ENCODE measurements around the gene PLA2G2E.

The PLA2G2E gene

DNA sequence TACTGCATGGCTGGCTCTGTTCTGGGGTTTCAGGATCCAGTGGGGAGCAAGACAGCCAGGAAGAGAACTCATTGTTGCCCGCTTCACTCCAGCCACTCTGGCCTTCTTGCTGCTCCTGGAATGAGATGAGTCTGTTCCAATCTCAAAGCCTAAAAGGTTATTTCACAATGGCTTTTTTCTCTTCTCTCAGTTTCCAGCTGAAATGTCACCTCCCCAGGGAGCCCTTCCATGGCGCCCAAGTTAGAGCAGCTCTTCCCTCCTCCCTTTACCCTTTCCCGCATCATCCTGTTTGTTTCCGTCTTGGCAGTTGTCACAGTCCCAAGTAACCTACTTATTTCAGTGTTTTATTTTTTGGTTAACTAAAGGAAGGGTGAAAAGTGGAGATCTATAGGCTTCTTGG is 40.2 kb upstream of the PLA2G2E start:
- H3K4me1 ChIP-seq, result no peaks in the 10 kb centered on the region
- no peak for DNase-seq
- no peak overlapping the region for H3K4me3 ChIP-seq (ENCODE audit: low read depth, low read length)
- no peaks in the 10 kb centered on the region for H3K9me3 ChIP-seq
- H3K36me3 ChIP-seq, result no peaks in the 10 kb centered on the region
- TF ChIP-seq, protein P1, sequence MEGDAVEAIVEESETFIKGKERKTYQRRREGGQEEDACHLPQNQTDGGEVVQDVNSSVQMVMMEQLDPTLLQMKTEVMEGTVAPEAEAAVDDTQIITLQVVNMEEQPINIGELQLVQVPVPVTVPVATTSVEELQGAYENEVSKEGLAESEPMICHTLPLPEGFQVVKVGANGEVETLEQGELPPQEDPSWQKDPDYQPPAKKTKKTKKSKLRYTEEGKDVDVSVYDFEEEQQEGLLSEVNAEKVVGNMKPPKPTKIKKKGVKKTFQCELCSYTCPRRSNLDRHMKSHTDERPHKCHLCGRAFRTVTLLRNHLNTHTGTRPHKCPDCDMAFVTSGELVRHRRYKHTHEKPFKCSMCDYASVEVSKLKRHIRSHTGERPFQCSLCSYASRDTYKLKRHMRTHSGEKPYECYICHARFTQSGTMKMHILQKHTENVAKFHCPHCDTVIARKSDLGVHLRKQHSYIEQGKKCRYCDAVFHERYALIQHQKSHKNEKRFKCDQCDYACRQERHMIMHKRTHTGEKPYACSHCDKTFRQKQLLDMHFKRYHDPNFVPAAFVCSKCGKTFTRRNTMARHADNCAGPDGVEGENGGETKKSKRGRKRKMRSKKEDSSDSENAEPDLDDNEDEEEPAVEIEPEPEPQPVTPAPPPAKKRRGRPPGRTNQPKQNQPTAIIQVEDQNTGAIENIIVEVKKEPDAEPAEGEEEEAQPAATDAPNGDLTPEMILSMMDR (IDR thresholded peaks at IDR 0.05; ENCODE audit: low read depth, low read length), result no peak
- no peaks in the 10 kb centered on the region for H3K27me3 ChIP-seq

DNA sequence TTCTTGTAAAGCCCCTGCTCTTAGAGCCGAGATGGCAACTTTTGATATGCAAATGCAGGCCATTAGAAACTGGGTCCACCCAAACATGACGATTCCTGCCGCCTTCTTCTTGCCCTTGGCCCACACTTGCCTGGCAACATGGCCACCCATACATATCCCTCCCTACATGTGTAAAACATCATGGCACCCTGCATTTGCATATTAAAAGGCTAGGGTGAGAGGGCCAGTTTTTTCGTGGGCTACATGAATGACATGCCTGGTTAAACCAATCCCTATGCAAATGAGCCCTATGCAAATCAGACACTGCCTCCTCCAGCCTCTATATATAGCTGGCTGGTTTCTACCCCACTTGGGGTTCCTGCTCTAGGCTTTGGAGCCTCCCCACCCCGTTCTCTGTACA is 37.2 kb upstream of the PLA2G2E start:
- Histone ChIP-seq H3K36me3 (no peaks in the 10 kb centered on the region), H3K4me1 (no peaks in the 10 kb centered on the region), H3K27me3 (no peaks in the 10 kb centered on the region), H3K9me3 (no peaks in the 10 kb centered on the region), H3K4me3 (ENCODE audit: low read depth, low read length) (no peak overlapping the region)
- TF ChIP-seq, protein P1 (IDR thresholded peaks at IDR 0.05; ENCODE audit: low read depth, low read length), result no peak
- DNase-seq, result no peak

DNA sequence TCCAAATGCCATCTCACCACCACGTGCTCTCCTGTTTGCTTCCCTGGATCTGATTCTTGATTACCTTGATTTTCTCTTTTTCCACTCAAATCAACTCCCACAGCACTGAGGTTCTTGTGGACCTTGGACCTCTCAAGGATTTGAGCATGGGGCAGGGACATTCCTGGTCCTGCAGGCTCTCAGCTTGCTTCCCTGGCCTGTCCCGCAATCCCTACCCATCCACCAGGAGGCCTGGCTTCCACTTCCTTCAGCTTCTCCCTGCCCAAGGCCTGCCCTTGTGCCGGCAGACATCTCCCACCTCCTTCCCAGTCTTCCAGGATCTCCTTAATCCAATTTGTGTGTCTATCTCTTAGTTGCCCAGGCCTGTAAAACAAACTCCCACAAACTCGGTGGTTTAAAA is 34.4 kb upstream of the PLA2G2E start:
- no peak for DNase-seq
- TF ChIP-seq, protein P1 (IDR thresholded peaks at IDR 0.05; ENCODE audit: low read depth, low read length), result no peak
- Histone ChIP-seq H3K9me3 (no peaks in the 10 kb centered on the region), H3K4me3 (ENCODE audit: low read depth, low read length) (no peak overlapping the region), H3K27me3 (no peaks in the 10 kb centered on the region), H3K36me3 (no peaks in the 10 kb centered on the region), H3K4me1 (no peaks in the 10 kb centered on the region)

DNA sequence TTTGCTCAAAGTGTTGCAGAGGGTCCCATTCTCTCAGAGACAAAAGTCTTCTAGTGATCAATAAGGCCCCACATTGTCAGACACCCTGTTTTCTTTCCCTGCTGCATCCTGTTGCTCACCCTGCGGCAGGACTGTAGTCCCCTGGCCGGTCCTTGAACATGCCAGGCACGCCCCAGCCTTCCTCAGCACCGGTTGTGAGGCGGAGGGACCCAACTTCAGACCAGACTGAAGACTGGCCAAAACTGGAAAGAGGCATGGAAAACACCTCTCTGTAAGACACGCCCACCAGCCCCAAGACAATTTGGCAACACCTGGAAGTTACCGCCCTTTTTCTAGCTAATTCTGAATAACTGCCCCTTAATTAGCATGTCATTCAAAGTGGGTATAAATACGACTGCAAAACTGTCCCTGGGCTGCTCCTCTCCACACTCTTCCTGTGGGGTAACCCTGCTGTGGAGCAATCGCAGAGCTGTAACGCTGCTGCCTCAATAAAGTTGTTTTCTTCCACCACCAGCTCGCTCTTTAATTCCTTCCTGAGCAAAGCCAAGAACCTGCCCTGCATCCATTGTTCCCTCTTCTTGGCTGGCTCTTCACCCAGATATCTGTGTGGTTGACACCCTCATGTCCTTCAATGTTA is 32.2 kb upstream of the PLA2G2E start:
- Histone ChIP-seq H3K27me3 (no peaks in the 10 kb centered on the region), H3K36me3 (no peaks in the 10 kb centered on the region), H3K4me1 (no peaks in the 10 kb centered on the region), H3K4me3 (ENCODE audit: low read depth, low read length) (no peak overlapping the region), H3K9me3 (no peaks in the 10 kb centered on the region)
- TF ChIP-seq, protein P1 (IDR thresholded peaks at IDR 0.05; ENCODE audit: low read depth, low read length), result no peak
- no peak for DNase-seq

DNA sequence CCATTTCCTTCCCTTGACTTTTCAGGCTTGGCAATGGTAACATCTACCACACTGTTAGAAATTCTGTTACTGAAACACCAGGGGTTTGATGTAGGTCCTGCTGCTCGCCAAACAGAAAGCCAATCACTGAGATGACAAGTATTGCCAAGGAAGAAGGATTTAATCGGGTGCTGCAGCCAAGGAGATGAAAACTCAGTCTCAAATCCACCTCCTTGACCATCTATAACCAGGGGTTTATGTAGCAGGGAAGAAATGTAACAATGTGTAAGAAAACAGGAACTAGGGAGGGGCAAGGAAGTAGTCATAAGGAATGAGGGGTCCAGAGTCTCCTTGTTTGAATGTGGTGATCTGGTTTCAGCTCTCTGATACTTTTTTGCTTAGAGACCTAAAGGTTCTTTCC is 30.6 kb upstream of the PLA2G2E start:
- Histone ChIP-seq H3K9me3 (no peaks in the 10 kb centered on the region), H3K4me1 (no peaks in the 10 kb centered on the region), H3K4me3 (ENCODE audit: low read depth, low read length) (no peak overlapping the region), H3K36me3 (no peaks in the 10 kb centered on the region), H3K27me3 (no peaks in the 10 kb centered on the region)
- DNase-seq, result no peak
- TF ChIP-seq, protein P1 (IDR thresholded peaks at IDR 0.05; ENCODE audit: low read depth, low read length), result no peak

DNA sequence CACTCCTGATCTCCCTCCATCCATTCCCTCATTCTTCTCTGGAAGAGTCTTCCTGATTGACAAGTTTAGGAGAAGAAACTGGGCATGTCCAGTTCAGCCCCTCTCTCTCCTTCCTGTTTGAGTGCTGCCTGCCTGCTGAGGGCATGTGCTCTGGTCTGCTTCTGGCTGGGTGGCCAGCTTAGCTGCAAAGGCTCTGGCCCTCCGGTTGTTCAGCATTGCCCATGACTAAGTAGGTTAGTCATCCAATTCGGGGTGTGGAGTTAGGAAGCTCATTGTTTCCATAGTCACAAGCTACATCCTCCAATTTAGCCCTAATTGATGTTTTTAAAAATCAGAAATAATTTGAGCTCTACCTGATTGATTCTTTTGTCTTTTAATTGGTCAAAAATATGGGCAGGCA is 25.6 kb upstream of the PLA2G2E start:
- no peak for DNase-seq
- Histone ChIP-seq H3K9me3 (no peaks in the 10 kb centered on the region), H3K27me3 (no peaks in the 10 kb centered on the region), H3K4me1 (no peaks in the 10 kb centered on the region), H3K36me3 (no peaks in the 10 kb centered on the region), H3K4me3 (ENCODE audit: low read depth, low read length) (no peak overlapping the region)
- TF ChIP-seq, protein P1 (IDR thresholded peaks at IDR 0.05; ENCODE audit: low read depth, low read length), result no peak

Measured in BE2C (cell line).